AG08396 (cell line): ENCODE results near the gene NFIL3.
"Not testable (repeated sequence)": the region's sequence is repeated elsewhere in the genome, so short reads cannot be mapped to it uniquely, and the experiment has no call there.

Experiments
- DNase-seq: peaks from one replicate; pipeline ENCODE4 v3.0.0; 2012; ENCODE audit warnings: low spot score, mixed read lengths

The NFIL3 gene

GRCh38 chr9:91395106-91395552, 28.5 kb downstream of the NFIL3 start:
- DNase-seq: peak; percentile 28

- no peak for DNase-seq
These were observed 29.8 kb downstream of the NFIL3 start for GRCh38 chr9:91393826-91394225.

DNA sequence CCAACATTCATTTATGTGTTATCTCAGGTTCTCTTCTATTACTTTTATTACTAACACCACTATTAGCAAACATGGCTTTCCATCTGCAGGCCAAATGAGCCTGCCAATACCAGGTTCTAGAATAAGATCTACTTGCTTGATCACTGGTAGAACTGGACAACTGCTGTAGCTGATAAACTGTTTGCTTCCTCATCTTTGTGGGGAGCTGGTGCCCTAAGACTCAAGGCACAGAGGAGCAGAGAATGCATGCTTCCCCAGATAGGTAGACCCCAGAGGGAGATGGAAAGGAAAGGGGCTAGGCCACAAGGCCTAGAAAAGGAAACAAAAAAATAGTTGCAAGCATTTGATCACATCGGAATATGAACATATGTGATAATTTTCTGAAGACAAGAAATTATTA, 31.2 kb downstream of the NFIL3 start:
- no peak for DNase-seq

- DNase-seq: no peak
These were observed 31.8 kb downstream of the NFIL3 start for GRCh38 chr9:91391818-91392217.

DNA sequence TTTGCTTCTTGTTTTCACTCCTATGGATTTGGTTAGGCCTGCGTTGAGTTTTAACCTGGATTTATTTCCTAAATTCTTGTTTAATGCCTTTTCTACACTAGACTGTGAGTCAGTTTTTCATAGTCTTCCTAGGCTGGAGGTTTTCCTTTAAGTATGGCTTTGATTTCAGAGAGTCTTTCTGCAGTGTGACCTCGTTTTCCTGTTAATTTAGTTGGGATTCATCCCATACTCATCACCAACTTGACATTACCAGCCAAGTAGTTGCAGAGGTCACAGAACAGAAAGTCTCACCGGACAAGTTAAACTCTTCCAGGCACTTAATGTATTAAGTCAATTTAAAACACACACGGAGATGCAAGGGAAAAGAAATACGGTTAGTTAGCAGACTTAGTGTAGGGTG, 32.2 kb downstream of the NFIL3 start:
- no peak for DNase-seq

- DNase-seq: not testable (repeated sequence)
These were observed 33.9 kb downstream of the NFIL3 start for GRCh38 chr9:91389686-91390085.

- DNase-seq: no peak
These were observed 36.9 kb downstream of the NFIL3 start for GRCh38 chr9:91386765-91387164.

- no peak for DNase-seq
These were observed 38.7 kb downstream of the NFIL3 start for GRCh38 chr9:91384954-91385353.

DNA sequence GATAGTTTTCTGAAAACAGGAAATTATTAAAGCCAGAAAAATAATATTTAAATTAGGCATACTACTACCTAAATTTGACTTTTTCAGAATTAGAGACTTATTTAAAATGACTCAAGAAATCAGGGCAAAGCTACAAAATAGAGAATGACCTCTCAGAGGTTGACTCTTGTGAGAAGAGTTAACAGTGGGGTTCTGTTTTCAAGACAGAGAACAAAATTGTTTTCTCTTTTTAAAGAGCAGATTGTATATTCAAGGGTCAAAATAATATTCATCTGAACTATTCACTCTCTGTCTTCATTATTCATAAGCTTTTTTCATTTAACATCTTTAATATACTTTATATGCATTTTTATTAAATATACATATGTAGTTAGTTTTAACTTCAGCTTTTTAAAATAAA, 40.1 kb downstream of the NFIL3 start:
- no peak for DNase-seq

DNA sequence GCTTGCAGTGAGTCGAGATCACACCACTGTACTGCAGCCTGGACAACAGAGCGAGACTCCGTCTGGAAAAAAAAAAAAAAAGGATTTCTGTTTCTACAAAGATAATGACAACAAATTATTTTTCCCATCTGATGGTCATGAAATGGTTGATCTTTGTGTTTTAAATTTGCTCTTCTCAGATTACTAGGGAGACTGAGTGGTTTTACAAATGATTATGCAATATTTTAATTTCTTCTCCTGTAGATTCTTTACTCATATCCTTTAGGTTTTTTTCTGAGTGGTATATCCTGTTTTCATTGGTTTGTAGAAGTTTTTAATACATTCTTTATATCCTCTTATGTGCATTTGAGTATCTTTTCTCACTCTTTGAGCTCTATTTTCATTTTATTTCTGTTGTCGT, 41.3 kb downstream of the NFIL3 start:
- no peak for DNase-seq

GRCh38 chr9:91379426-91379825, 44.2 kb downstream of the NFIL3 start:
- DNase-seq: no peak

GRCh38 chr9:91378695-91379127, 44.9 kb downstream of the NFIL3 start:
- peak; percentile 31 for DNase-seq

DNA sequence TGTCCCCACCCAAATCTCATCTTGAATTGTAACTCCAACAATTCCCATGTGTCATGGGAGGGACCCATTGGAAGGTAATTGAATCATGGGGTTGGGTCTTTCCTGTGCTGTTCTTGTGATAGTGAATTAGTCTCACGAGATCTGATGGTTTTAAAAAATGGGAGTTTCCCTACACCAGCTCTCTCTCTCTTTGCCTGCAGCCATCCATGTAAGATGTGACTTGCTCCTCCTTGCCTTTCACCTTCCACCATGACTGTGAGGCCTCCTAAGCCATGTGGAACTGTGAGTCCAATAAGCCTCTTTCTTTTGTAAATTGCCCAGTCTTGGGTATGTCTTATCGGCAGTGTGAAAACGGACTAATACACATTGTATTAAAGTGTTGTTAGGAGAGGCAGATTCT, 45.6 kb downstream of the NFIL3 start:
- DNase-seq: not testable (repeated sequence)

- DNase-seq: no peak
These were observed 47.4 kb downstream of the NFIL3 start for GRCh38 chr9:91376239-91376638.

GRCh38 chr9:91374939-91375338, 48.7 kb downstream of the NFIL3 start:
- DNase-seq: peak; percentile 53

- DNase-seq: no peak
These were observed 51.7 kb downstream of the NFIL3 start for GRCh38 chr9:91371894-91372293.

DNA sequence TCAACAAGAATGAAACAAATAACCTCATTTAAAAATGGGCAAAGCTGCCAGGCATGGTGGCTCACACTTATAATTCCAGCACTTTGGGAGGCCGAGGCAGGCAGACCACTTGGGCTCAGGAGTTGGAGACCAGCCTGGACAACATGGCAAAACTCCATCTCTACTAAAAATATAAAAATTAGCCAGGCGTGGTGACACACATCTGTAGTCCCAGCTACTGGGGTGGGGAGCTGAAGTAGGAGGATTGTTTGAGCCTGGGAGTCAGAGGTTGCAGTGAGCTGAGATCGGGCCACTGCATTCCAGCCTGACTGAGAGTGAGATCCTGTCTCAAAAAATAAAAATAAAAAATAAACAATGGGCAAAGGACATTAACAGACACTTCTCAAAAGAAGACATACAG, 53.6 kb downstream of the NFIL3 start:
- DNase-seq: not testable (repeated sequence)

DNA sequence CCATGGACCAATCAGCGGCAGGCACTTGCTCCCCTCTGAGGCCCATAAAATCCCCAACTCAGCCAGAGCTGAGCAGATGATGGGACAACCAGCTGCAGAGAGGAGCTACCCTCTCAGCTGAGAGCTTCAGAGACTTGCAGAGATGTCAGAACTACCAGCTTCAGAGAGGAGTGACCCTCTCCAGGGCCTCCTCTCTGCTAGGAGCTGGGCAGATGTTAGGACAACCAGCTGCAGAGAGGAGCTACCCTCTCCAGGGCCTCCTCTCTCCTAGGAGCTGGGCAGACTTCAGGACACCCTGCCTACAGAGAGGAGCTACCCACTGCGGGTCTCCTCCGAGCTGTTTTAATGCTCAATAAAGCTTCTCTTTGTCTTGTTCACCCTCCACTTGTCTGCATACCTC, 58.9 kb downstream of the NFIL3 start:
- no peak for DNase-seq

GRCh38 chr9:91364005-91364404, 59.6 kb downstream of the NFIL3 start:
- no peak for DNase-seq

DNA sequence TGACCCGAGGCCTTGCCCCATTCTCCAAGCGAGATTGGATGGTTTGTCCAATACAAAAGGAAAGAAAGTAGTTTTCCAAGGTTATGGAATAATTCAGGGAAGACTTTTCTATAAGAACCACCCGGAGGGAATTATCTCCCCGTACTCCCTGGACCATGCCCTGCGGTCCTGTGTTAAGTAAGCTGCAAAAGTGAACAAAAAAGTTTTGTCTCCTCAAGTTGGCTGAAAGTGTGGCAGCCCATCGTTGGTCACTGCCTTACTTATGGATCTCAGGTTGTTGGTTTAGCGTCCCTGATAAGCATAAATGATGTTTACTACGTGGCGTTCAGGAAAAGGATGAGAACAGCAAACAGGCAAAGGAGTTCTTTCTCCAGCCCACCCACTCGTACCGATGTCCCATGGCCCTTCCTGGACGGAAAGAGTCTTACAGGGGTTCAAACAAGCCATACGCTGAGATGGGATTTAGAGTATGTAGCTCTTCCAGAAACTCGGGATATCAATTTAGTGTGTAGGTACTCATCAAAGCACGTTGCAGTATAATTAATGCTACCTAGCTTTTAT, 61.5 kb downstream of the NFIL3 start:
- DNase-seq: no peak

DNA sequence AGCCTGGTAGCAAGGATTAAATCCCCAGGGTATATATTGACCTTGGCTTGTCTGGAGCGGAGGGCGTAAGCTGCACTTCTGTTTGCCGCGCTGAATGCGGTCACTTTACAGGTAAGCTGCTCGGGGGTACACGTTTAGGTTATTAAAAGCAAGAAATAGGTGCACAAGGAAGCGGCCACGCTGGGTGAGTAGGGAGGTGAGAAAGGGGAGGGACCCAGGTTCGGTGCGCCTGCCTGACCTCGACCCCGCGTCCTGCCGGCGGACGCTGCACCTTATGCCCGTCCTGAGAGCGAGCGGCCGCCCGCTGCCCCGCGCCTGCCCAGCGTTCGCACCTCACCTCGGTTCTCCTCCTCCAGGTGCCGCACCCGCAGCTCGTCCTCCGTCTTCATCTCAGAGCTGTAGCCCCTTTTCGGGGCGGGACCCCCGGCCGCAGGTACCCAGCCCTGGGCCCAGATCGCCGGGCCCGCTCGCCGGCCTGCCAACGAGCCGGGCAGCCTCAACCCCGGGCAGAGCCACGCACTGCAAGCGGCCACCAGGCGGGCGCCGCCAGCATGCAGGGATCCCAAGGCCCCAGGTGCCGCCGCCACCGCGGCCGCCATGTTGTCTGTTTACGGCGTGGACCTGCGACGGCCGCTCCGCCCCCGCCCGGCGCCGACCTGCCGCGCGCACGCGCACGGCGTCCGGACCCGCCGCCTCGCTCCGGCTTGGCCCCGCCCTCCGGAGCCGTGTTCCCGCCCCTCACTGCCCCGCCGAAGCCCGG, 62.2 kb downstream of the NFIL3 start, which contains the start of gene AUH:
AUH (minus strand) TSS at position 628 of the 760 bp plus-strand sequence; CDS start at position 599, 29 bp downstream.
- peak; percentile 98 for DNase-seq

- DNase-seq: no peak
These were observed 62.9 kb downstream of the NFIL3 start for GRCh38 chr9:91360551-91361290.
